NCI-H2196 (cell line): ENCODE data around the gene MEIS1.

Source experiments
- DNase-seq: peaks from one replicate; lab custom pipeline; 2025; ENCODE audit not compliant: unreplicated experiment; lab: John Stamatoyannopoulos, UW

Gene MEIS1

GRCh38 chr2:66562304-66562685 lies 127.4 kb downstream of the MEIS1 start:
- no peak for DNase-seq

GRCh38 chr2:66563473-66563872 lies 128.5 kb downstream of the MEIS1 start:
- DNase-seq = no peak

- no peak for DNase-seq
Observed at GRCh38 chr2:66565291-66565690, 130.4 kb downstream of the MEIS1 start.

GRCh38 chr2:66566726-66567399 lies 131.9 kb downstream of the MEIS1 start:
- no peak for DNase-seq

GRCh38 chr2:66567729-66568128 lies 132.8 kb downstream of the MEIS1 start:
- DNase-seq = no peak

- DNase-seq = no peak
Observed at GRCh38 chr2:66568650-66569300, 133.8 kb downstream of the MEIS1 start.

- DNase-seq = no peak
Observed at GRCh38 chr2:66569321-66569851, 134.5 kb downstream of the MEIS1 start.

- no peak for DNase-seq
Observed at GRCh38 chr2:66569974-66570373, 135.0 kb downstream of the MEIS1 start.

- DNase-seq = no peak
Observed at GRCh38 chr2:66570471-66570870, 135.5 kb downstream of the MEIS1 start.

GRCh38 chr2:66571918-66572317 lies 137.0 kb downstream of the MEIS1 start:
- no peak for DNase-seq

GRCh38 chr2:66572391-66572790 lies 137.5 kb downstream of the MEIS1 start:
- DNase-seq = no peak

GRCh38 chr2:66573416-66573815 lies 138.5 kb downstream of the MEIS1 start:
- DNase-seq = no peak

GRCh38 chr2:66573821-66574233 lies 138.9 kb downstream of the MEIS1 start:
- DNase-seq = no peak

GRCh38 chr2:66574701-66575624 lies 140.0 kb downstream of the MEIS1 start:
- peak; percentile 55 for DNase-seq

GRCh38 chr2:66575625-66576310 lies 140.8 kb downstream of the MEIS1 start:
- no peak for DNase-seq

GRCh38 chr2:66576311-66576560 lies 141.3 kb downstream of the MEIS1 start:
- DNase-seq = no peak

GRCh38 chr2:66576561-66577320 lies 141.8 kb downstream of the MEIS1 start:
- no peak for DNase-seq

- no peak for DNase-seq
Observed at GRCh38 chr2:66577321-66578053, 142.6 kb downstream of the MEIS1 start.

- no peak for DNase-seq
Observed at GRCh38 chr2:66578054-66578686, 143.2 kb downstream of the MEIS1 start.
